NCI-H82 (cell line): Measurements from ENCODE around the gene NIT1.
A peak's percentile ranks its signal among the peaks of the same experiment; 100 is the strongest.
"Not testable (repeated sequence)": the region's sequence is repeated elsewhere in the genome, so short reads cannot be mapped to it uniquely, and the experiment has no call there.

Source experiments
- DNase-seq: peaks from one replicate; lab custom pipeline; 2025; lab: John Stamatoyannopoulos, UW

Gene NIT1

GRCh38 chr1:161115132-161115711 lies 2.7 kb upstream of the NIT1 start:
- DNase-seq, result no peak

- DNase-seq, result not testable (repeated sequence)
Measured at GRCh38 chr1:161115961-161116360, 1.9 kb upstream of the NIT1 start.

- DNase-seq, result peak; percentile 75
Measured at GRCh38 chr1:161119092-161119903, 1.4 kb downstream of the NIT1 start.

- DNase-seq, result no peak
Measured at GRCh38 chr1:161121042-161121650, 3.2 kb downstream of the NIT1 start.

GRCh38 chr1:161121834-161122233 lies 3.9 kb downstream of the NIT1 start:
- DNase-seq, result no peak

- DNase-seq, result no peak
Measured at GRCh38 chr1:161122967-161123366, 5.1 kb downstream of the NIT1 start.

GRCh38 chr1:161127649-161128048 lies 9.7 kb downstream of the NIT1 start:
- DNase-seq, result no peak

GRCh38 chr1:161128591-161129420 lies 10.9 kb downstream of the NIT1 start:
- DNase-seq, result no peak

- no peak for DNase-seq
Measured at GRCh38 chr1:161130266-161130665, 12.4 kb downstream of the NIT1 start.

- DNase-seq, result peak; percentile 59
Measured at GRCh38 chr1:161131523-161132409, 13.9 kb downstream of the NIT1 start.

- peak; percentile 100 for DNase-seq
Measured at GRCh38 chr1:161132410-161133219, 14.7 kb downstream of the NIT1 start, which contains the start of gene DEDD. DEDD (minus strand) TSS chr1:161132667; CDS start chr1:161124462, 8,205 bp downstream.

- DNase-seq, result peak; percentile 66
Measured at GRCh38 chr1:161133220-161133740, 15.4 kb downstream of the NIT1 start.

GRCh38 chr1:161137881-161138280 lies 20.0 kb downstream of the NIT1 start:
- no peak for DNase-seq

GRCh38 chr1:161138431-161138830 lies 20.5 kb downstream of the NIT1 start:
- DNase-seq, result no peak

- DNase-seq, result peak; percentile 70
Measured at GRCh38 chr1:161139766-161140165, 21.9 kb downstream of the NIT1 start.

GRCh38 chr1:161140755-161141400 lies 23.0 kb downstream of the NIT1 start:
- DNase-seq, result no peak

- no peak for DNase-seq
Measured at GRCh38 chr1:161145832-161146231, 27.9 kb downstream of the NIT1 start.

- DNase-seq, result no peak
Measured at GRCh38 chr1:161153176-161153575, 35.3 kb downstream of the NIT1 start.

GRCh38 chr1:161153682-161154337 lies 35.9 kb downstream of the NIT1 start, which contains the start of gene UFC1:
UFC1 (plus strand) TSS chr1:161153978; CDS start chr1:161153998, 20 bp downstream.
- peak; percentile 95 for DNase-seq
